Naive thymus-derived CD4-positive, alpha-beta T cell (primary cell): ENCODE data around the gene MACROD2. TPM values are rescaled to one million over a fixed set of nuclear protein-coding genes. Genes with fewer than 3 reads are reported as not detected.

Experiments
- ATAC-seq: fragments of 150-1000 bp; cut with Tn5 transposase; 2 replicates; pipeline ENCODE4 v1.10.0; 2021; ENCODE audit warnings: mild to moderate bottlenecking, moderate library complexity
- CTCF ChIA-PET: fragments of 350-600 bp; sonication (Branson Sonifier 250); formaldehyde crosslinking; loops from one replicate; lab custom pipeline; 2021; ENCODE audit warnings: antibody characterized with exemption; lab: Charles Lee
- POLR2A ChIA-PET: fragments of 350-600 bp; sonication (Branson Sonifier 250); formaldehyde crosslinking; loops from one replicate; lab custom pipeline; 2021; ENCODE audit warnings: antibody characterized with exemption, inconsistent platforms; lab: Charles Lee
- DNase-seq, 9 donors: peaks; one replicate each; pipeline versions ENCODE4 v3.0.0 to v3.0.0-alpha.2; 2020 to 2022; ENCODE audit warnings: mixed read lengths in 1 of 9
- H3K27ac ChIP-seq: one replicate; pipeline ENCODE4 v1.7.0; 2013; ENCODE audit warnings: mild to moderate bottlenecking, low read depth, low read length, moderate library complexity
- H3K27me3 ChIP-seq, 2 donors: one replicate each; pipeline ENCODE4 v1.7.0; 2013; ENCODE audit warnings: low read length in 2 of 2, mild to moderate bottlenecking in 2 of 2, moderate library complexity in 2 of 2; ENCODE audit not compliant: control insufficient read depth in 2 of 2, insufficient read depth in 2 of 2
- H3K36me3 ChIP-seq, 3 experiments: 1 replicate in 2 of 3; 2 replicates in 1 of 3; pipeline ENCODE4 v1.7.0; 2013; ENCODE audit warnings: low read length in 3 of 3, mild to moderate bottlenecking in 3 of 3, moderate library complexity in 1 of 3; ENCODE audit not compliant: insufficient read depth in 3 of 3, control insufficient read depth in 2 of 3
- H3K4me1 ChIP-seq, 2 donors: one replicate each; pipeline ENCODE4 v1.7.0; 2013; ENCODE audit warnings: low read length in 2 of 2, mild to moderate bottlenecking in 2 of 2, moderate library complexity in 1 of 2; ENCODE audit not compliant: control insufficient read depth in 2 of 2, insufficient read depth in 2 of 2
- H3K4me3 ChIP-seq: 2 replicates; pipeline ENCODE4 v1.7.0; 2013; ENCODE audit warnings: mild to moderate bottlenecking, low read length
- H3K9me3 ChIP-seq, 3 experiments: 1 replicate in 2 of 3; 2 replicates in 1 of 3; pipeline ENCODE4 v1.7.0; 2013; ENCODE audit warnings: low read length in 3 of 3; ENCODE audit not compliant: control insufficient read depth in 2 of 3
- H3K27ac Mint-ChIP-seq, 9 donors: one replicate each; pipeline ENCODE4 v1.8.0; 2020 to 2022; ENCODE audit warnings: mixed read lengths in 9 of 9, mild to moderate bottlenecking in 8 of 9, moderate library complexity in 5 of 9, inconsistent platforms in 2 of 9
- H3K27me3 Mint-ChIP-seq, 5 donors: one replicate each; pipeline ENCODE4 v1.8.0; 2021 to 2022; ENCODE audit warnings: mixed read lengths in 5 of 5, mild to moderate bottlenecking in 1 of 5
- H3K36me3 Mint-ChIP-seq, 5 donors: one replicate each; pipeline ENCODE4 v1.8.0; 2020 to 2022; ENCODE audit warnings: mixed read lengths in 5 of 5, mild to moderate bottlenecking in 3 of 5, inconsistent platforms in 1 of 5
- H3K4me1 Mint-ChIP-seq, 7 donors: one replicate each; pipeline ENCODE4 v1.8.0; 2020 to 2022; ENCODE audit warnings: mixed read lengths in 7 of 7, mild to moderate bottlenecking in 3 of 7, inconsistent platforms in 1 of 7
- H3K4me3 Mint-ChIP-seq, 10 donors: one replicate each; pipeline ENCODE4 v1.8.0; 2020 to 2022; ENCODE audit warnings: mild to moderate bottlenecking in 10 of 10, mixed read lengths in 10 of 10, moderate library complexity in 6 of 10, inconsistent platforms in 2 of 10
- H3K9me3 Mint-ChIP-seq, 11 donors: one replicate each; pipeline ENCODE4 v1.8.0; 2020 to 2022; ENCODE audit warnings: mixed read lengths in 11 of 11, mild to moderate bottlenecking in 4 of 11, inconsistent platforms in 1 of 11, moderate library complexity in 1 of 11
- intact Hi-C, 2 donors: fragments of 100-400 bp; cut with micrococcal nuclease; formaldehyde crosslinking; loops; one replicate each; pipeline ENCODE4 v1.15.1; 2023
- polyA plus RNA-seq, 2 donors: library from polyadenylated mRNA; unstranded; fragments of 300-500 nt; fragmentation: Illumina TruSeq; gene quantifications; one replicate each; pipeline ENCODE4 v1.2.3, GENCODE V29; 2021
- total RNA-seq, 6 experiments: library from RNA in 5 of 6; stranded (reverse) in 5 of 6; gene quantifications; 1 replicate in 5 of 6; 2 replicates in 1 of 6; pipeline ENCODE4 v1.2.3 and lab custom pipeline; 2021 to 2026

MACROD2 gene
- total and polyA plus RNA-seq, 7 experiments from 2014 or later = 0.27 to 0.86 (median 0.34) TPM; not detected in 4

GRCh38 chr20:15625981-15626380 lies 1630.7 kb downstream of the MACROD2 start:
- Histone ChIP-seq H3K36me3 (no peaks in the 10 kb centered on the region), H3K4me1 (no peaks in the 10 kb centered on the region), H3K9me3 (no peaks in the 10 kb centered on the region), H3K27me3 (no peaks in the 10 kb centered on the region), H3K27ac (no peak overlapping the region), H3K4me3 (no peak overlapping the region)
- Mint-ChIP-seq H3K27ac (no peak overlapping the region), H3K27me3 (no peaks in the 10 kb centered on the region), H3K4me1 (no peaks in the 10 kb centered on the region), H3K36me3 (no peaks in the 10 kb centered on the region), H3K4me3 (no peak overlapping the region), H3K9me3 (peaks cover 0 to 24% (median 5%) of the 10 kb centered on the region in 11 donors)
- DNase-seq = no peak
- intact Hi-C loops = no loop called here
- POLR2A ChIA-PET = no interaction called here
- CTCF ChIA-PET = no interaction called here
- no peak for ATAC-seq

GRCh38 chr20:15627089-15627488 lies 1631.8 kb downstream of the MACROD2 start:
- Histone ChIP-seq H3K27ac (no peak overlapping the region), H3K4me1 (no peaks in the 10 kb centered on the region), H3K4me3 (no peak overlapping the region), H3K36me3 (no peaks in the 10 kb centered on the region), H3K27me3 (no peaks in the 10 kb centered on the region), H3K9me3 (no peaks in the 10 kb centered on the region)
- H3K27me3 Mint-ChIP-seq = no peaks in the 10 kb centered on the region
- H3K4me3 Mint-ChIP-seq = no peak overlapping the region
- no peaks in the 10 kb centered on the region for H3K4me1 Mint-ChIP-seq
- no peaks in the 10 kb centered on the region for H3K36me3 Mint-ChIP-seq
- no peak overlapping the region for H3K27ac Mint-ChIP-seq
- ATAC-seq = no peak
- ChIA-PET CTCF (no interaction called here), POLR2A (no interaction called here)
- intact Hi-C loops = no loop called here
- peaks cover 0 to 19% (median 5%) of the 10 kb centered on the region in 11 donors for H3K9me3 Mint-ChIP-seq
- no peak for DNase-seq

GRCh38 chr20:15627501-15627903 lies 1632.2 kb downstream of the MACROD2 start:
- ChIA-PET CTCF (no interaction called here), POLR2A (no interaction called here)
- no peaks in the 10 kb centered on the region for H3K36me3 ChIP-seq
- H3K9me3 ChIP-seq = no peaks in the 10 kb centered on the region
- no peaks in the 10 kb centered on the region for H3K27me3 ChIP-seq
- H3K9me3 Mint-ChIP-seq = peaks cover 0 to 19% (median 5%) of the 10 kb centered on the region in 11 donors
- no peaks in the 10 kb centered on the region for H3K27me3 Mint-ChIP-seq
- H3K4me1 ChIP-seq = no peaks in the 10 kb centered on the region
- H3K36me3 Mint-ChIP-seq = no peaks in the 10 kb centered on the region
- ATAC-seq (no peak), DNase-seq (no peak)
- intact Hi-C loops = no loop called here
- no peak overlapping the region for H3K4me3 ChIP-seq
- no peaks in the 10 kb centered on the region for H3K4me1 Mint-ChIP-seq
- H3K4me3 Mint-ChIP-seq = no peak overlapping the region
- no peak overlapping the region for H3K27ac Mint-ChIP-seq
- H3K27ac ChIP-seq = no peak overlapping the region

DNA sequence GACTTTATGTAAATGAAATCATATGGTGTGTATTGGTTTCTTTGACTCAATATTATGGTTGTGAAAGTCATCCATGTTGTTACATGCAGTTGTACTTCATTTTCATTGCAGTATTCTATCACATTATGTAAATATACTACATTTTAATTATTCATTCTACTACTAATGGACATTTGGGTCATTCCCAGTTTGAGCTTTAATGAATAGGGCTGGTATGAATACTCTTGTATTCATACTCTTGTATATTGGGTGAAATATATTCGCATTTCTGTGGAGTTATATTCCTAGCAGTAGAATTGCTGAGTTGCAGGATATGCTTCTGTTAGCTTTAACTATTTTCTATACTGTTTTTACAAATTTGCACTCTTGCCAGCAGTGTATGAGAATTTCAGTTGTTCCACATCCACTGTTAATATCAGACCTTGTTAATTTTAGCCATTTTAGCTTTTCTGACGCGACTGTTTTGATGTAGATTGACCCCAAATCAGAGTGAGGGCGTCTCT lies 1633.6 kb downstream of the MACROD2 start:
- Histone ChIP-seq H3K4me1 (no peaks in the 10 kb centered on the region), H3K27me3 (no peaks in the 10 kb centered on the region), H3K9me3 (no peaks in the 10 kb centered on the region), H3K4me3 (no peak overlapping the region), H3K36me3 (no peaks in the 10 kb centered on the region), H3K27ac (no peak overlapping the region)
- Mint-ChIP-seq H3K9me3 (peaks cover 0 to 19% (median 5%) of the 10 kb centered on the region in 11 donors), H3K4me3 (no peak overlapping the region), H3K4me1 (no peaks in the 10 kb centered on the region), H3K27ac (no peak overlapping the region), H3K27me3 (no peaks in the 10 kb centered on the region), H3K36me3 (no peaks in the 10 kb centered on the region)
- intact Hi-C loops = no loop called here
- DNase-seq = no peak
- ChIA-PET CTCF (interaction anchor here (0.7 kb wide), 1 partner anchor 17 kb away, joined by 3 read pairs; no protein-coding TSS in a partner anchor), POLR2A (no interaction called here)
- no peak for ATAC-seq

- intact Hi-C loops = no loop called here
- no peak overlapping the region for H3K27ac ChIP-seq
- H3K4me3 Mint-ChIP-seq = no peak overlapping the region
Measured at GRCh38 chr20:15630360-15630759, 1635.0 kb downstream of the MACROD2 start.

GRCh38 chr20:15632680-15633079 lies 1637.4 kb downstream of the MACROD2 start:
- ChIA-PET CTCF (no interaction called here), POLR2A (no interaction called here)
- no peaks in the 10 kb centered on the region for H3K36me3 ChIP-seq
- Mint-ChIP-seq H3K27ac (no peak overlapping the region), H3K4me1 (no peaks in the 10 kb centered on the region), H3K9me3 (peaks cover 0 to 13% (median 5%) of the 10 kb centered on the region in 11 donors), H3K4me3 (no peak overlapping the region), H3K36me3 (no peaks in the 10 kb centered on the region), H3K27me3 (no peaks in the 10 kb centered on the region)
- DNase-seq = no peak
- no peak for ATAC-seq
- H3K9me3 ChIP-seq = peaks cover 0 to 3% (median 0%) of the 10 kb centered on the region in 3 experiments
- no peak overlapping the region for H3K27ac ChIP-seq
- no peaks in the 10 kb centered on the region for H3K27me3 ChIP-seq
- H3K4me3 ChIP-seq = no peak overlapping the region
- no peaks in the 10 kb centered on the region for H3K4me1 ChIP-seq
- intact Hi-C loops = no loop called here

More at GRCh38 chr20:15630360-15630759, 1635.0 kb downstream of the MACROD2 start:
- no peaks in the 10 kb centered on the region for H3K4me1 ChIP-seq
- CTCF ChIA-PET = no interaction called here
- no peaks in the 10 kb centered on the region for H3K27me3 Mint-ChIP-seq
- peaks cover 0 to 3% (median 0%) of the 10 kb centered on the region in 3 experiments for H3K9me3 ChIP-seq
- no peak for DNase-seq
- no peak overlapping the region for H3K27ac Mint-ChIP-seq
- no peaks in the 10 kb centered on the region for H3K36me3 Mint-ChIP-seq
- no peaks in the 10 kb centered on the region for H3K4me1 Mint-ChIP-seq
- H3K36me3 ChIP-seq = no peaks in the 10 kb centered on the region
- peaks cover 0 to 15% (median 5%) of the 10 kb centered on the region in 11 donors for H3K9me3 Mint-ChIP-seq
- ATAC-seq = no peak
- no peaks in the 10 kb centered on the region for H3K27me3 ChIP-seq
- no peak overlapping the region for H3K4me3 ChIP-seq
- POLR2A ChIA-PET = no interaction called here

- no peaks in the 10 kb centered on the region for H3K4me1 ChIP-seq
- intact Hi-C loops = no loop called here
- H3K9me3 ChIP-seq = peaks cover 0 to 3% (median 0%) of the 10 kb centered on the region in 3 experiments
- DNase-seq = no peak
- CTCF ChIA-PET = no interaction called here
- H3K36me3 Mint-ChIP-seq = no peaks in the 10 kb centered on the region
- H3K27me3 Mint-ChIP-seq = no peaks in the 10 kb centered on the region
- H3K4me3 ChIP-seq = no peak overlapping the region
- H3K4me3 Mint-ChIP-seq = no peak overlapping the region
- no peak overlapping the region for H3K27ac Mint-ChIP-seq
- H3K27ac ChIP-seq = no peak overlapping the region
- H3K4me1 Mint-ChIP-seq = no peaks in the 10 kb centered on the region
- H3K27me3 ChIP-seq = no peaks in the 10 kb centered on the region
- H3K36me3 ChIP-seq = no peaks in the 10 kb centered on the region
- POLR2A ChIA-PET = no interaction called here
- peaks cover 0 to 13% (median 5%) of the 10 kb centered on the region in 11 donors for H3K9me3 Mint-ChIP-seq
- ATAC-seq = no peak
Measured at GRCh38 chr20:15634102-15634501, 1638.8 kb downstream of the MACROD2 start.
